Nephron (organoid): Measurements from ENCODE around the gene LRBA.

Experiments
- H3K27ac Mint-ChIP-seq, 3 experiments: 2 replicates each; pipeline ENCODE4 v1.8.0; 2020; ENCODE audit warnings: mixed read lengths in 3 of 3, mild to moderate bottlenecking in 2 of 3, moderate library complexity in 1 of 3
- H3K27me3 Mint-ChIP-seq: 2 replicates; pipeline ENCODE4 v1.8.0; 2021; ENCODE audit warnings: low read depth, mild to moderate bottlenecking, moderate library complexity, mixed read lengths
- H3K36me3 Mint-ChIP-seq: 2 replicates; pipeline ENCODE4 v1.8.0; 2020; ENCODE audit warnings: low read depth, mixed read lengths
- H3K4me1 Mint-ChIP-seq: 2 replicates; pipeline ENCODE4 v1.8.0; 2020; ENCODE audit warnings: mixed read lengths
- H3K4me3 Mint-ChIP-seq, 3 experiments: 2 replicates each; pipeline ENCODE4 v1.8.0; 2020; ENCODE audit warnings: mild to moderate bottlenecking in 3 of 3, mixed read lengths in 3 of 3, moderate library complexity in 2 of 3
- H3K9me3 Mint-ChIP-seq: 2 replicates; pipeline ENCODE4 v1.8.0; 2020; ENCODE audit warnings: mixed read lengths
- CTCF ChIP-seq, 3 experiments: fragments of 200-600 bp; sonication (generic); IDR thresholded peaks; one replicate each; pipeline ENCODE4 v1.5.0; 2021; ENCODE audit warnings: antibody characterized with exemption in 3 of 3; ENCODE audit not compliant: unreplicated experiment in 3 of 3

Gene LRBA

GRCh38 chr4:150297861-150298474 is 717.1 kb downstream of the LRBA start:
- no peaks in the 10 kb centered on the region for H3K36me3 Mint-ChIP-seq
- no peak overlapping the region for H3K4me3 Mint-ChIP-seq
- no peak overlapping the region for H3K27ac Mint-ChIP-seq
- no peaks in the 10 kb centered on the region for H3K9me3 Mint-ChIP-seq
- H3K27me3 Mint-ChIP-seq: no peaks in the 10 kb centered on the region
- peak; percentile 63 to 83 (median 72) for TF ChIP-seq CTCF (IDR thresholded peaks at IDR 0.05; ENCODE audit: unreplicated experiment in 3 of 3)
- no peaks in the 10 kb centered on the region for H3K4me1 Mint-ChIP-seq

- H3K9me3 Mint-ChIP-seq: peaks cover 4% of the 10 kb centered on the region
- H3K27ac Mint-ChIP-seq: peak overlapping the region in 1 of 3 experiments; percentile 39
- TF ChIP-seq CTCF (IDR thresholded peaks at IDR 0.05; ENCODE audit: unreplicated experiment in 3 of 3): no peak
- H3K4me1 Mint-ChIP-seq: peaks cover 16% of the 10 kb centered on the region
- peaks cover 13% of the 10 kb centered on the region for H3K36me3 Mint-ChIP-seq
- no peak overlapping the region for H3K4me3 Mint-ChIP-seq
- H3K27me3 Mint-ChIP-seq: no peaks in the 10 kb centered on the region
These were observed 725.2 kb downstream of the LRBA start for GRCh38 chr4:150289881-150290280.

- Mint-ChIP-seq H3K27ac (no peak overlapping the region), H3K9me3 (peaks cover 4% of the 10 kb centered on the region), H3K27me3 (no peaks in the 10 kb centered on the region), H3K4me3 (no peak overlapping the region), H3K4me1 (peaks cover 16% of the 10 kb centered on the region), H3K36me3 (peaks cover 13% of the 10 kb centered on the region)
- no peak for TF ChIP-seq CTCF (IDR thresholded peaks at IDR 0.05; ENCODE audit: unreplicated experiment in 3 of 3)
These were observed 725.9 kb downstream of the LRBA start for GRCh38 chr4:150289198-150289597.

- no peak for TF ChIP-seq CTCF (IDR thresholded peaks at IDR 0.05; ENCODE audit: unreplicated experiment in 3 of 3)
These were observed 728.4 kb downstream of the LRBA start for GRCh38 chr4:150286656-150287055.

GRCh38 chr4:150283689-150284088 is 731.4 kb downstream of the LRBA start:
- TF ChIP-seq CTCF (IDR thresholded peaks at IDR 0.05; ENCODE audit: unreplicated experiment in 3 of 3): no peak
- no peaks in the 10 kb centered on the region for H3K27me3 Mint-ChIP-seq
- H3K4me3 Mint-ChIP-seq: no peak overlapping the region
- peaks cover 3% of the 10 kb centered on the region for H3K9me3 Mint-ChIP-seq
- H3K27ac Mint-ChIP-seq: no peak overlapping the region
- peaks cover 17% of the 10 kb centered on the region for H3K4me1 Mint-ChIP-seq
- peaks cover 34% of the 10 kb centered on the region for H3K36me3 Mint-ChIP-seq

More at GRCh38 chr4:150286656-150287055, 728.4 kb downstream of the LRBA start:
- H3K4me3 Mint-ChIP-seq: no peak overlapping the region
- H3K27me3 Mint-ChIP-seq: no peaks in the 10 kb centered on the region
- H3K27ac Mint-ChIP-seq: no peak overlapping the region
- H3K4me1 Mint-ChIP-seq: peaks cover 16% of the 10 kb centered on the region
- peaks cover 20% of the 10 kb centered on the region for H3K36me3 Mint-ChIP-seq
- no peaks in the 10 kb centered on the region for H3K9me3 Mint-ChIP-seq

- peaks cover 58% of the 10 kb centered on the region for H3K36me3 Mint-ChIP-seq
- no peak for TF ChIP-seq CTCF (IDR thresholded peaks at IDR 0.05; ENCODE audit: unreplicated experiment in 3 of 3)
- H3K27me3 Mint-ChIP-seq: no peaks in the 10 kb centered on the region
- no peak overlapping the region for H3K4me3 Mint-ChIP-seq
- H3K27ac Mint-ChIP-seq: peak overlapping the region in 2 of 3 experiments; percentile 28
- peaks cover 14% of the 10 kb centered on the region for H3K9me3 Mint-ChIP-seq
- peaks cover 11% of the 10 kb centered on the region for H3K4me1 Mint-ChIP-seq
These were observed 734.1 kb downstream of the LRBA start for GRCh38 chr4:150280975-150281374.
